SK-N-SH treated with all-trans-retinoic acid at 6 μM for 48 hours (cell line): Measurements from ENCODE around the gene ZMYND8.

Experiments
- ATAC-seq: fragments of 200-7000 bp; cut with Tn5 transposase; 3 replicates; pipeline ENCODE4 v1.9.1; 2020; ENCODE audit warnings: mild to moderate bottlenecking, moderate library complexity
- BACH2 ChIP-seq: fragments of 250-450 bp; sonication (Bioruptor Pico); IDR thresholded peaks from 2 replicates; pipeline ENCODE4 v1.9.0; 2021; ENCODE audit warnings: mild to moderate bottlenecking, borderline replicate concordance
- CSDC2 ChIP-seq: fragments of 250-450 bp; sonication (Bioruptor Pico); IDR thresholded peaks from 2 replicates; pipeline ENCODE4 v1.5.0; 2020; ENCODE audit warnings: mild to moderate bottlenecking, moderate library complexity
- ESRRG ChIP-seq: fragments of 250-450 bp; sonication (Bioruptor Pico); IDR thresholded peaks from 2 replicates; pipeline ENCODE4 v1.6.1; 2021; ENCODE audit warnings: mild to moderate bottlenecking
- GLIS3 ChIP-seq: fragments of 250-450 bp; sonication (Bioruptor Pico); IDR thresholded peaks from 2 replicates; pipeline ENCODE4 v1.5.0; 2020; ENCODE audit warnings: mild to moderate bottlenecking, moderate library complexity
- ISL1 ChIP-seq: fragments of 250-450 bp; sonication (Bioruptor Pico); IDR thresholded peaks from 2 replicates; pipeline ENCODE4 v2.1.2; 2022; ENCODE audit warnings: mild to moderate bottlenecking, moderate library complexity
- OSR1 ChIP-seq: fragments of 250-450 bp; sonication (Bioruptor Pico); IDR thresholded peaks from 2 replicates; pipeline ENCODE4 v1.8.0; 2022; ENCODE audit warnings: moderate library complexity, mild to moderate bottlenecking, inconsistent platforms
- POU6F1 ChIP-seq: fragments of 250-450 bp; sonication (Bioruptor Pico); IDR thresholded peaks from 2 replicates; pipeline ENCODE4 v1.8.0; 2021; ENCODE audit warnings: low read depth, mild to moderate bottlenecking, moderate library complexity, borderline replicate concordance
- RARB ChIP-seq: fragments of 250-450 bp; sonication (Bioruptor Pico); IDR thresholded peaks from 2 replicates; pipeline ENCODE4 v1.8.0; 2021; ENCODE audit warnings: mild to moderate bottlenecking, moderate library complexity
- SNAI2 ChIP-seq: fragments of 250-450 bp; sonication (Bioruptor Pico); IDR thresholded peaks from 2 replicates; pipeline ENCODE4 v1.5.0; 2020; ENCODE audit warnings: mild to moderate bottlenecking, moderate library complexity
- TCF4 ChIP-seq: fragments of 250-450 bp; sonication (Bioruptor Pico); IDR thresholded peaks from 2 replicates; pipeline ENCODE4 v1.8.0; 2021; ENCODE audit warnings: mild to moderate bottlenecking, moderate library complexity, borderline replicate concordance
- TOX ChIP-seq: fragments of 250-450 bp; sonication (Bioruptor Pico); IDR thresholded peaks from 2 replicates; pipeline ENCODE4 v1.8.0; 2021; ENCODE audit warnings: mild to moderate bottlenecking, moderate library complexity, borderline replicate concordance
- TSHZ2 ChIP-seq: fragments of 250-450 bp; sonication (Bioruptor Pico); IDR thresholded peaks from 2 replicates; pipeline ENCODE4 v1.5.0; 2020; ENCODE audit warnings: mild to moderate bottlenecking, moderate library complexity
- ZFP3 ChIP-seq: fragments of 250-450 bp; sonication (Bioruptor Pico); IDR thresholded peaks from 2 replicates; pipeline ENCODE4 v1.5.0; 2020; ENCODE audit warnings: mild to moderate bottlenecking, moderate library complexity
- ZFP30 ChIP-seq: fragments of 450-650 bp; formaldehyde crosslinking; IDR thresholded peaks from 2 replicates; pipeline ENCODE4 v1.5.0; 2022; ENCODE audit warnings: mild to moderate bottlenecking, moderate library complexity
- ZNF565 ChIP-seq: fragments of 450-650 bp; formaldehyde crosslinking; conservative IDR thresholded peaks from 2 replicates; pipeline ENCODE4 v1.5.0; 2020; ENCODE audit warnings: low read depth, mild to moderate bottlenecking, moderate library complexity
- ZNF70 ChIP-seq: fragments of 450-650 bp; formaldehyde crosslinking; IDR thresholded peaks from 2 replicates; pipeline ENCODE4 v1.5.0; 2020; ENCODE audit warnings: mild to moderate bottlenecking, moderate library complexity
- ZNF8 ChIP-seq: fragments of 450-650 bp; formaldehyde crosslinking; IDR thresholded peaks from 2 replicates; pipeline ENCODE4 v1.5.0; 2020; ENCODE audit warnings: mild to moderate bottlenecking, moderate library complexity
- TF ChIP-seq, protein P1 (sequence below): fragments of 250-450 bp; sonication (Bioruptor Pico); IDR thresholded peaks from 2 replicates; pipeline ENCODE4 v1.5.1; 2021; ENCODE audit warnings: mild to moderate bottlenecking, moderate library complexity
- TF ChIP-seq, protein P2 (sequence below): fragments of 250-450 bp; sonication (Bioruptor Pico); IDR thresholded peaks from 2 replicates; pipeline ENCODE4 v1.5.1; 2020; ENCODE audit warnings: low read depth, mild to moderate bottlenecking, moderate library complexity
- TF ChIP-seq, protein P3 (sequence below): fragments of 250-450 bp; sonication (Bioruptor Pico); IDR thresholded peaks from 2 replicates; pipeline ENCODE4 v1.8.0; 2020; ENCODE audit warnings: mild to moderate bottlenecking, moderate library complexity, borderline replicate concordance

ZMYND8 gene

DNA sequence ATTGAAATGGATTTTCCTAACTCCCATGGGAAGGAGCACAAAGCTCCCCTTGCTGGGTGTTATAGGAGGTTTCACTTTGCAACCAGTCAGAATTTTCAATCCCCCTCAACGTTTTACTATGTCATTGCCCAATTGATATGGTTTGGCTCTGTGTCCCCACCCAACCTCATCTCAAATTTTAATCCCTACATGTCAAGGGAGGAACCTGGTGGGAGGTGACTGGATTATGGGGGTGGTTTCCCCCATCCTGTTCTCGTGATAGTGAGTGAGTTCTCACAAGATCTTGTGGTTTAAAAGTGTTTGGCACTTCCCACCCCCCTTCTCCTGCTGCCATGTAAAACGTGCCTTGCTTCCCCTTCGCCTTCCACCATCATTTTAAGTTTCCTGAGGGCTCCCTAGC is 62.9 kb downstream of the ZMYND8 start:
- ATAC-seq, result no peak
- TF ChIP-seq CSDC2 (CRISPR knock-in tag) (no peak), TOX (CRISPR knock-in tag) (no peak), BACH2 (CRISPR knock-in tag) (no peak), GLIS3 (CRISPR knock-in tag) (no peak), ESRRG (CRISPR knock-in tag) (no peak), ZNF70 (CRISPR knock-in tag) (no peak), SNAI2 (no peak), POU6F1 (no peak), RARB (CRISPR knock-in tag) (no peak), ISL1 (CRISPR knock-in tag) (no peak), ZFP30 (CRISPR knock-in tag) (no peak), ZFP3 (CRISPR knock-in tag) (no peak), ZNF565 (CRISPR knock-in tag) (no peak), TCF4 (CRISPR knock-in tag) (no peak), TSHZ2 (CRISPR knock-in tag) (no peak), ZNF8 (CRISPR knock-in tag) (no peak)
- TF ChIP-seq, protein P1, sequence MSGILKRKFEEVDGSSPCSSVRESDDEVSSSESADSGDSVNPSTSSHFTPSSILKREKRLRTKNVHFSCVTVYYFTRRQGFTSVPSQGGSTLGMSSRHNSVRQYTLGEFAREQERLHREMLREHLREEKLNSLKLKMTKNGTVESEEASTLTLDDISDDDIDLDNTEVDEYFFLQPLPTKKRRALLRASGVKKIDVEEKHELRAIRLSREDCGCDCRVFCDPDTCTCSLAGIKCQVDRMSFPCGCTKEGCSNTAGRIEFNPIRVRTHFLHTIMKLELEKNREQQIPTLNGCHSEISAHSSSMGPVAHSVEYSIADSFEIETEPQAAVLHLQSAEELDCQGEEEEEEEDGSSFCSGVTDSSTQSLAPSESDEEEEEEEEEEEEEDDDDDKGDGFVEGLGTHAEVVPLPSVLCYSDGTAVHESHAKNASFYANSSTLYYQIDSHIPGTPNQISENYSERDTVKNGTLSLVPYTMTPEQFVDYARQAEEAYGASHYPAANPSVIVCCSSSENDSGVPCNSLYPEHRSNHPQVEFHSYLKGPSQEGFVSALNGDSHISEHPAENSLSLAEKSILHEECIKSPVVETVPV (CRISPR knock-in tag), result no peak
- TF ChIP-seq, protein P2, sequence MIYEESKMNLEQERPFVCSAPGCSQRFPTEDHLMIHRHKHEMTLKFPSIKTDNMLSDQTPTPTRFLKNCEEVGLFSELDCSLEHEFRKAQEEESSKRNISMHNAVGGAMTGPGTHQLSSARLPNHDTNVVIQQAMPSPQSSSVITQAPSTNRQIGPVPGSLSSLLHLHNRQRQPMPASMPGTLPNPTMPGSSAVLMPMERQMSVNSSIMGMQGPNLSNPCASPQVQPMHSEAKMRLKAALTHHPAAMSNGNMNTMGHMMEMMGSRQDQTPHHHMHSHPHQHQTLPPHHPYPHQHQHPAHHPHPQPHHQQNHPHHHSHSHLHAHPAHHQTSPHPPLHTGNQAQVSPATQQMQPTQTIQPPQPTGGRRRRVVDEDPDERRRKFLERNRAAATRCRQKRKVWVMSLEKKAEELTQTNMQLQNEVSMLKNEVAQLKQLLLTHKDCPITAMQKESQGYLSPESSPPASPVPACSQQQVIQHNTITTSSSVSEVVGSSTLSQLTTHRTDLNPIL (CRISPR knock-in tag), result no peak
- TF ChIP-seq, all 23 proteins: peak for 0

DNA sequence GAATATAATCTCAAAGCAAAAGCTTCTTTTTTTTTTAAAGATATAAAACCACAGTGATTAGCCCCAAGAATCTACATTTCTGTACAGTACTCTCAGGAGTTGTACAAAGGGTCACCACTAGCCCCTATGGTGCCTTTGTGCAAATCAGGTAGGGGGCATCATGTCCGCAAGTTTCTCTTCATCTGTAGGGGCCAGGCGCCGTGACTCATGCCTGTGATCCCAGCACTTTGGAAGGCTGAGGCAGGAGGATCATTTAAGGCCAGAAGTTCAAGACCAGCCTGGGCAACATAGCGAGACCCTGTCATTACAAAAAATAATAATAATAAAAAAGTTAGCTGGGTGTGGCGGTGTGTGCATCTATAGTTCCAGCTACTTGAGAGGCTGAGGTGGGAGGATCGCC is 63.9 kb downstream of the ZMYND8 start:
- no peak for TF ChIP-seq ISL1 (CRISPR knock-in tag)
- TF ChIP-seq ZNF8 (CRISPR knock-in tag), result no peak
- no peak for TF ChIP-seq TSHZ2 (CRISPR knock-in tag)
- TF ChIP-seq RARB (CRISPR knock-in tag), result no peak
- no peak for TF ChIP-seq GLIS3 (CRISPR knock-in tag)
- no peak for TF ChIP-seq OSR1 (CRISPR knock-in tag)
- no peak for TF ChIP-seq TCF4 (CRISPR knock-in tag)
- no peak for TF ChIP-seq ZNF565 (CRISPR knock-in tag)
- TF ChIP-seq, protein P3, sequence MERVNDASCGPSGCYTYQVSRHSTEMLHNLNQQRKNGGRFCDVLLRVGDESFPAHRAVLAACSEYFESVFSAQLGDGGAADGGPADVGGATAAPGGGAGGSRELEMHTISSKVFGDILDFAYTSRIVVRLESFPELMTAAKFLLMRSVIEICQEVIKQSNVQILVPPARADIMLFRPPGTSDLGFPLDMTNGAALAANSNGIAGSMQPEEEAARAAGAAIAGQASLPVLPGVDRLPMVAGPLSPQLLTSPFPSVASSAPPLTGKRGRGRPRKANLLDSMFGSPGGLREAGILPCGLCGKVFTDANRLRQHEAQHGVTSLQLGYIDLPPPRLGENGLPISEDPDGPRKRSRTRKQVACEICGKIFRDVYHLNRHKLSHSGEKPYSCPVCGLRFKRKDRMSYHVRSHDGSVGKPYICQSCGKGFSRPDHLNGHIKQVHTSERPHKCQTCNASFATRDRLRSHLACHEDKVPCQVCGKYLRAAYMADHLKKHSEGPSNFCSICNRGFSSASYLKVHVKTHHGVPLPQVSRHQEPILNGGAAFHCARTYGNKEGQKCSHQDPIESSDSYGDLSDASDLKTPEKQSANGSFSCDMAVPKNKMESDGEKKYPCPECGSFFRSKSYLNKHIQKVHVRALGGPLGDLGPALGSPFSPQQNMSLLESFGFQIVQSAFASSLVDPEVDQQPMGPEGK, result no peak
- ATAC-seq, result no peak
